Uterus (tissue), 4 donors: ENCODE results near the gene SLC8A1. TPM values are rescaled to one million over a fixed set of nuclear protein-coding genes. Genes with fewer than 3 reads are reported as not detected.

ENCODE experiments used
- DNase-seq, 2 donors: peaks; one replicate each; pipeline ENCODE4 v3.0.0-alpha.2; 2019 to 2020
- H3K27ac ChIP-seq, 2 donors: fragments of 200-600 bp; sonication (generic); 1 replicate in 1 of 2; 2 replicates in 1 of 2; pipeline ENCODE4 v1.5.1; 2016 to 2018
- H3K27me3 ChIP-seq, 2 donors: fragments of 200-600 bp; sonication (generic); one replicate each; pipeline ENCODE4 v1.5.1; 2018 to 2019; ENCODE audit warnings: control low read depth in 1 of 2
- H3K36me3 ChIP-seq, 2 donors: fragments of 200-600 bp; sonication (generic); one replicate each; pipeline ENCODE4 v1.5.1; 2019; ENCODE audit warnings: control low read depth in 1 of 2
- H3K4me1 ChIP-seq, 2 donors: fragments of 200-600 bp; sonication (generic); one replicate each; pipeline ENCODE4 v1.5.1; 2018 to 2019; ENCODE audit warnings: control low read depth in 1 of 2
- H3K4me3 ChIP-seq, 2 donors: fragments of 200-600 bp; sonication (generic); 1 replicate in 1 of 2; 2 replicates in 1 of 2; pipeline ENCODE4 v1.5.1; 2018 to 2019; ENCODE audit warnings: mild to moderate bottlenecking in 1 of 2
- H3K9me3 ChIP-seq, 2 donors: fragments of 200-600 bp; sonication (generic); one replicate each; pipeline ENCODE4 v1.5.1; 2019; ENCODE audit warnings: control low read depth in 1 of 2
- POLR2A ChIP-seq, 2 donors: fragments of 450-650 bp; IDR thresholded peaks; one replicate each; pipeline ENCODE4 v1.6.1; 2016; ENCODE audit warnings: antibody characterized with exemption in 2 of 2, mild to moderate bottlenecking in 1 of 2, moderate library complexity in 1 of 2
- intact Hi-C: fragments of 100-400 bp; cut with DNase I; formaldehyde crosslinking; loops from one replicate; pipeline ENCODE4 v1.15.1; 2023; ENCODE audit warnings: low total_unique reads
- total RNA-seq, 4 donors: library from RNA; depleted of rRNA in 3 of 4; stranded (reverse); fragments of >200 nt in 3 of 4; gene quantifications; one replicate each; pipeline versions ENCODE4 v1.1.0 to v1.2.4, GENCODE V29; 2014 to 2023
- TF ChIP-seq, protein P1 (sequence below), 4 experiments: fragments of 200-600 bp in 2 of 4; fragments of 450-650 bp in 2 of 4; sonication (generic) in 2 of 4; IDR thresholded peaks; one replicate each; pipeline ENCODE4 v1.5.1; 2016 to 2019; ENCODE audit warnings: antibody characterized with exemption in 4 of 4, mild to moderate bottlenecking in 2 of 4, moderate library complexity in 1 of 4
- donor health status: DM: yes; HTN: yes; CAD: no.

The SLC8A1 gene
- total RNA-seq, 4 donors from 2014 or later, result 61.2 to 257 (median 140) TPM

DNA sequence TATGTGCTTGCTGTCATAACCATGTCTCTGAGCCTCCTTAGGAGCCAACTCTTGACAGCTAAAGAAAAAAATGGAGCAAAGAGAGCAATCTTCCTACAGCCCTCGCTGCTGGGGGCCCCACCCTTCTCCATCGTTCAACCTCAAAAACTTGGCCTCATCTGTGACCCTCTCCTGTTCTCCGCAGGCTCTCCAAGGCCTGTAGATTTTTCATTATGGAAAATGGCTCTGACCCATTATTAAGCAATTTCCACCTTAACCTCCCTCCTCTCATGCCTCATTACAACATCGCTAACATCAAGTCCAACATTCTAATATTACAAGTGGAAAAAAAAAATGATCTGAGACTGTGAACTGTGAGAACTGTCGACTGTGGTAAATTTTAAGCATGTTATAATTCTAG lies 98.7 kb downstream of the SLC8A1 start:
- peak overlapping the region; percentile 74 to 77 for H3K27ac ChIP-seq
- intact Hi-C loops, result no loop called here

DNA sequence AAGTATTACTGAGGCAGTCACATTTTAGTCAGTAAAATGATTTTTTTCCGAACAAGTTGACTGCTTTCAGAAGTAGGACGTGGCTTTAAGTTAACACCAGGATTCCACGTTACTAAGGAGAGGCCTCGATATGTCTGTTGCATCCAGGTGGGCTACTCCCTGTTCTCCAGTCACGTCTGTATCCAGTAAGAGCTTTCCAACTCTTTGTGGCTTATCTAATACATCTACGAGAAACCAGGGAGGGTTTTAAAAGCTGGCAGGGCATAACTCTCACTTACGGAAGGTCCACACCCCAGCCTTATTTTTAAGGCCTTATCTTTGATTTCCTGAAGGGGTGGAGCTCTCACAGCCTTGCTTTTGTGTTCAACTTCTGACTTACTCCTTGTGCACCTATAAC lies 99.2 kb downstream of the SLC8A1 start:
- peaks cover 0 to 5% of the 10 kb centered on the region in 2 donors for H3K4me1 ChIP-seq
- peak overlapping the region; percentile 74 to 77 for H3K27ac ChIP-seq
- intact Hi-C loops, result no loop called here
- H3K9me3 ChIP-seq, result no peaks in the 10 kb centered on the region
- no peaks in the 10 kb centered on the region for H3K27me3 ChIP-seq
- no peak overlapping the region for H3K4me3 ChIP-seq
- TF ChIP-seq, protein P1, sequence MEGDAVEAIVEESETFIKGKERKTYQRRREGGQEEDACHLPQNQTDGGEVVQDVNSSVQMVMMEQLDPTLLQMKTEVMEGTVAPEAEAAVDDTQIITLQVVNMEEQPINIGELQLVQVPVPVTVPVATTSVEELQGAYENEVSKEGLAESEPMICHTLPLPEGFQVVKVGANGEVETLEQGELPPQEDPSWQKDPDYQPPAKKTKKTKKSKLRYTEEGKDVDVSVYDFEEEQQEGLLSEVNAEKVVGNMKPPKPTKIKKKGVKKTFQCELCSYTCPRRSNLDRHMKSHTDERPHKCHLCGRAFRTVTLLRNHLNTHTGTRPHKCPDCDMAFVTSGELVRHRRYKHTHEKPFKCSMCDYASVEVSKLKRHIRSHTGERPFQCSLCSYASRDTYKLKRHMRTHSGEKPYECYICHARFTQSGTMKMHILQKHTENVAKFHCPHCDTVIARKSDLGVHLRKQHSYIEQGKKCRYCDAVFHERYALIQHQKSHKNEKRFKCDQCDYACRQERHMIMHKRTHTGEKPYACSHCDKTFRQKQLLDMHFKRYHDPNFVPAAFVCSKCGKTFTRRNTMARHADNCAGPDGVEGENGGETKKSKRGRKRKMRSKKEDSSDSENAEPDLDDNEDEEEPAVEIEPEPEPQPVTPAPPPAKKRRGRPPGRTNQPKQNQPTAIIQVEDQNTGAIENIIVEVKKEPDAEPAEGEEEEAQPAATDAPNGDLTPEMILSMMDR (IDR thresholded peaks at IDR 0.05), result no peak
- TF ChIP-seq POLR2A (IDR thresholded peaks at IDR 0.05), result no peak
- H3K36me3 ChIP-seq, result no peaks in the 10 kb centered on the region
- no peak for DNase-seq

More for the DNA sequence above, 98.7 kb downstream of the SLC8A1 start:
- H3K27me3 ChIP-seq, result no peaks in the 10 kb centered on the region
- no peaks in the 10 kb centered on the region for H3K36me3 ChIP-seq
- H3K9me3 ChIP-seq, result no peaks in the 10 kb centered on the region
- DNase-seq, result peak; percentile 56 to 57
- H3K4me3 ChIP-seq, result no peak overlapping the region
- TF ChIP-seq POLR2A (IDR thresholded peaks at IDR 0.05), result no peak
- H3K4me1 ChIP-seq, result peaks cover 0 to 5% of the 10 kb centered on the region in 2 donors

DNA sequence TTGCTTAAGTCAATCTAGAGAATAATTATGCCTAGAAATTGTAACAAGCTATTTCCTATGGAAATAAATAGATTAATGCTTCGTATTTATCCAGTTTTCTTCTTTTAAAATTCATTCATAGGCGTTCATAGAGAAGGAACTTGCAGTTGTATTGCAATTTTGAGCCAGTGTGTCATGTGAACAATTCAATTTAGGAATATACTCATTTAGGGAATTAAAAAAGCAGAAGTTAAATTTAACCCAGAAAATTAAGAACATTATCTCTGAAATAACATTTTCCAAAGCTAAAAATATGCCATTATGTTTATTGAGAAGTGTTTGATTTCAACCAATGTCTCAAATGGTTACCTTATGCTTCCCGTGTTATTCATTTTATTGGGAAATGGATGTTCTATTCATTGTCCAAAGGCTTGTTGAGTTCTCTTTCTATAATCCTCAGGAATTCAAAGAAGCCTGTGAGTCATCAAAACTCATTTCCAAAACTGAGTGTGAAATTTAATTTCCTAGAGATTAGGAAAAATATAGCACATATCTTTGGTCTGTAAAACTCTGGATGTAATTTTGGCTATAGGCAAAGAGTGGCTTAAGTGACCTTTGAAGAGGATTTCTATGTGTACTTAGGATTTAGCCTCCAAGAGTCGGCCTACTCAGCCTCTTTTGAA lies 99.7 kb downstream of the SLC8A1 start:
- TF ChIP-seq, protein P1 (IDR thresholded peaks at IDR 0.05), result no peak
- no peak for TF ChIP-seq POLR2A (IDR thresholded peaks at IDR 0.05)
- peak overlapping the region; percentile 74 to 77 for H3K27ac ChIP-seq
- no peaks in the 10 kb centered on the region for H3K36me3 ChIP-seq
- DNase-seq, result no peak
- H3K4me3 ChIP-seq, result no peak overlapping the region
- H3K4me1 ChIP-seq, result peaks cover 0 to 5% of the 10 kb centered on the region in 2 donors
- intact Hi-C loops, result no loop called here
- H3K27me3 ChIP-seq, result no peaks in the 10 kb centered on the region
- H3K9me3 ChIP-seq, result no peaks in the 10 kb centered on the region

DNA sequence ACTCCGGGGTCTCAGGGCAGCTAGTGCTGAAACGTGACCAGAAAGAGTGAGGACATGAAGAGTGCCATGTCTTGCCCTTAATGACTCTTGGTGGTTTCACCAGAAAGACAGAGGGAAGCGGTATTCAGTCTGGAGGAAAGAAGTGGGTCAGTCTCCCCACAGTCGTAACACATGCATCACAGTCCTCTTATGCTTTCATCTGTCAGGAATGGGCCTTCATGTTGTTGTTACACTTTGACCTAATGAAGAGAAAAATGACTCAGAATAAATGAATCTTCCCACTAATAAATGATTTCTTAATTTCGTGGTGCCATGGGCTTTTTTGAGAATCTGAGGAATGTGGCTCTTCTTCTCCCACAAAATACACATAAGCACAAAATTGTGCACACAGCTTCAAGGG lies 103.2 kb downstream of the SLC8A1 start:
- TF ChIP-seq POLR2A (IDR thresholded peaks at IDR 0.05), result no peak
- TF ChIP-seq, protein P1 (IDR thresholded peaks at IDR 0.05), result no peak
- Histone ChIP-seq H3K27ac (peak overlapping the region; percentile 77 to 85), H3K27me3 (no peaks in the 10 kb centered on the region), H3K9me3 (no peaks in the 10 kb centered on the region), H3K4me1 (peaks cover 0 to 21% of the 10 kb centered on the region in 2 donors), H3K4me3 (no peak overlapping the region), H3K36me3 (no peaks in the 10 kb centered on the region)
- intact Hi-C loops, result no loop called here
- DNase-seq, result no peak

- intact Hi-C loops, result no loop called here
- H3K36me3 ChIP-seq, result no peaks in the 10 kb centered on the region
- DNase-seq, result no peak
- no peak overlapping the region for H3K4me3 ChIP-seq
- H3K27ac ChIP-seq, result peak overlapping the region; percentile 77 to 85
- no peaks in the 10 kb centered on the region for H3K9me3 ChIP-seq
- no peak for TF ChIP-seq POLR2A (IDR thresholded peaks at IDR 0.05)
- TF ChIP-seq, protein P1 (IDR thresholded peaks at IDR 0.05), result no peak
- peaks cover 0 to 21% of the 10 kb centered on the region in 2 donors for H3K4me1 ChIP-seq
- H3K27me3 ChIP-seq, result no peaks in the 10 kb centered on the region
These were observed 103.9 kb downstream of the SLC8A1 start for GRCh38 chr2:40348038-40348437.
